A673 (cell line): Measurements from ENCODE around the gene UBE2E1. TPM values are rescaled to one million over a fixed set of nuclear protein-coding genes. Genes with fewer than 3 reads are reported as not detected.

ENCODE experiments used
- BruUV-seq: library from RNA; stranded (reverse); fragments of 400-500 nt; replicated peaks from 2 replicates; lab custom pipeline; 2021; lab: Mats Ljungman, UMichigan
- CTCF ChIA-PET: fragments of 300-600 bp; sonication (Branson Sonifier 250); formaldehyde crosslinking; loops from one replicate; lab custom pipeline; 2022; ENCODE audit warnings: antibody characterized with exemption; lab: Charles Lee
- POLR2A ChIA-PET: fragments of 300-600 bp; sonication (Branson Sonifier 250); formaldehyde crosslinking; loops from one replicate; lab custom pipeline; 2022; ENCODE audit warnings: antibody characterized with exemption; ENCODE audit not compliant: low non-redundant PET; lab: Charles Lee
- DNase-seq: peaks from one replicate; pipeline ENCODE4 v3.0.0-alpha.2; 2015; ENCODE audit warnings: low spot score
- H3K27ac ChIP-seq: fragments of 200-600 bp; sonication (generic); 2 replicates; pipeline ENCODE4 v1.5.1; 2016; ENCODE audit warnings: mixed run types, low read depth, mild to moderate bottlenecking, mixed read lengths, antibody characterized with exemption, low read length; ENCODE audit not compliant: poor library complexity, severe bottlenecking
- H3K27me3 ChIP-seq: fragments of 200-600 bp; sonication (generic); replicated peaks from 2 replicates; pipeline ENCODE4 v1.6.1; 2017; ENCODE audit warnings: mixed run types, low read depth, mild to moderate bottlenecking, mixed read lengths, antibody characterized with exemption, low read length; ENCODE audit not compliant: insufficient read depth, poor library complexity
- H3K36me3 ChIP-seq: fragments of 200-600 bp; sonication (generic); 2 replicates; pipeline ENCODE4 v1.6.1; 2016; ENCODE audit warnings: mixed run types, mild to moderate bottlenecking, mixed read lengths, antibody characterized with exemption, low read length; ENCODE audit not compliant: insufficient read depth, poor library complexity, severe bottlenecking
- H3K4me1 ChIP-seq: fragments of 200-600 bp; sonication (generic); 2 replicates; pipeline ENCODE4 v1.6.1; 2017; ENCODE audit warnings: mixed run types, mild to moderate bottlenecking, mixed read lengths, antibody characterized with exemption, low read length; ENCODE audit not compliant: insufficient read depth, poor library complexity, severe bottlenecking
- H3K4me3 ChIP-seq: fragments of 200-600 bp; sonication (generic); 2 replicates; pipeline ENCODE4 v1.5.1; 2016; ENCODE audit warnings: low read depth, mixed run types, mild to moderate bottlenecking, mixed read lengths, low read length; ENCODE audit not compliant: poor library complexity, severe bottlenecking
- H3K9me3 ChIP-seq: fragments of 200-600 bp; sonication (generic); 2 replicates; pipeline ENCODE4 v1.6.1; 2016; ENCODE audit warnings: mixed run types, low read depth, mild to moderate bottlenecking, mixed read lengths, antibody characterized with exemption, low read length; ENCODE audit not compliant: poor library complexity, severe bottlenecking
- CTCF ChIP-seq: fragments of 300-800, 200-600 bp; sonication (generic); conservative IDR thresholded peaks from 2 replicates; pipeline ENCODE4 v1.5.1; 2017; ENCODE audit warnings: low read depth, mild to moderate bottlenecking, antibody characterized with exemption, low read length, moderate library complexity, mixed read lengths
- EZH2 ChIP-seq: fragments of 200-600 bp; sonication (generic); IDR thresholded peaks from 2 replicates; pipeline ENCODE4 v1.6.1; 2017; ENCODE audit warnings: borderline replicate concordance, low read depth, mild to moderate bottlenecking, mixed read lengths, antibody characterized with exemption, low read length; ENCODE audit not compliant: poor library complexity, severe bottlenecking
- intact Hi-C: fragments of 100-400 bp; cut with micrococcal nuclease; formaldehyde crosslinking; loops from one replicate; pipeline ENCODE4 v1.10.0; 2022; ENCODE audit not compliant: unreplicated experiment
- total RNA-seq: library from RNA; stranded (reverse); gene quantifications from 2 replicates; pipeline ENCODE4 v1.2.3, GENCODE V29; 2021

UBE2E1 gene
- total RNA-seq, 1 experiment from 2014 or later = 144 TPM

GRCh38 chr3:23761440-23761896 lies 44.3 kb upstream of the UBE2E1 start:
- Histone ChIP-seq H3K36me3 (no peaks in the 10 kb centered on the region), H3K27ac (no peak overlapping the region), H3K27me3 (no peaks in the 10 kb centered on the region), H3K4me3 (no peak overlapping the region), H3K9me3 (no peaks in the 10 kb centered on the region), H3K4me1 (no peaks in the 10 kb centered on the region)
- BruUV-seq = no TSS peak
- POLR2A ChIA-PET = no interaction called here
- DNase-seq = peak; percentile 63
- TF ChIP-seq EZH2 (no peak), CTCF (peak; percentile 56)
- intact Hi-C loops = no loop called here
- CTCF ChIA-PET = no interaction called here

GRCh38 chr3:23762214-23762613 lies 43.5 kb upstream of the UBE2E1 start:
- CTCF ChIA-PET = no interaction called here
- H3K27ac ChIP-seq = no peak overlapping the region

GRCh38 chr3:23762759-23763477 lies 42.8 kb upstream of the UBE2E1 start:
- CTCF ChIA-PET = interaction anchor here (0.6 kb wide), 1 partner anchor 155 kb away, joined by 3 read pairs; no protein-coding TSS in a partner anchor
- intact Hi-C loops = no loop called here
- H3K27ac ChIP-seq = no peak overlapping the region

More at GRCh38 chr3:23762214-23762613, 43.5 kb upstream of the UBE2E1 start:
- BruUV-seq = no TSS peak
- TF ChIP-seq EZH2 = no peak
- TF ChIP-seq CTCF = no peak
- POLR2A ChIA-PET = no interaction called here
- Histone ChIP-seq H3K9me3 (no peaks in the 10 kb centered on the region), H3K4me3 (no peak overlapping the region), H3K27me3 (no peaks in the 10 kb centered on the region), H3K36me3 (no peaks in the 10 kb centered on the region), H3K4me1 (no peaks in the 10 kb centered on the region)
- no peak for DNase-seq
- intact Hi-C loops = no loop called here

More at GRCh38 chr3:23762759-23763477, 42.8 kb upstream of the UBE2E1 start:
- H3K36me3 ChIP-seq = no peaks in the 10 kb centered on the region
- H3K9me3 ChIP-seq = no peaks in the 10 kb centered on the region
- no peak for TF ChIP-seq CTCF
- TF ChIP-seq EZH2 = no peak
- POLR2A ChIA-PET = no interaction called here
- H3K27me3 ChIP-seq = no peaks in the 10 kb centered on the region
- H3K4me1 ChIP-seq = no peaks in the 10 kb centered on the region
- DNase-seq = no peak
- BruUV-seq = no TSS peak
- H3K4me3 ChIP-seq = no peak overlapping the region
